Stimulated activated CD4-positive, alpha-beta T cell treated with anti-CD3 and anti-CD28 coated beads, Interleukin-2, amount 100 ng/mL, for 48 hours (primary cell): ENCODE data around the gene LEPR.

Source experiments
- DNase-seq, 2 donors: peaks; one replicate each; pipeline ENCODE4 v3.0.0-alpha.2; 2020

Gene LEPR

GRCh38 chr1:65409816-65410326 is 10.6 kb upstream of the LEPR start:
- DNase-seq = no peak

GRCh38 chr1:65412256-65412983 is 8.0 kb upstream of the LEPR start:
- DNase-seq = no peak

- DNase-seq = no peak
Observed at GRCh38 chr1:65412984-65413375, 7.5 kb upstream of the LEPR start.

GRCh38 chr1:65414538-65414937 is 5.9 kb upstream of the LEPR start:
- no peak for DNase-seq

- no peak for DNase-seq
Observed at GRCh38 chr1:65416767-65417166, 3.7 kb upstream of the LEPR start.

GRCh38 chr1:65417729-65418128 is 2.7 kb upstream of the LEPR start:
- no peak for DNase-seq

GRCh38 chr1:65418522-65419185 is 1.8 kb upstream of the LEPR start:
- no peak for DNase-seq

GRCh38 chr1:65419681-65420589 is 533 bp upstream of the LEPR start:
- DNase-seq = peak; percentile 95 to 98

- no peak for DNase-seq
Observed at GRCh38 chr1:65421351-65422025, 1.0 kb downstream of the LEPR start.

GRCh38 chr1:65422241-65423203 is 2.1 kb downstream of the LEPR start:
- peak in 1 of 2 donors; percentile 1 for DNase-seq

GRCh38 chr1:65423884-65424572 is 3.6 kb downstream of the LEPR start:
- DNase-seq = peak in 1 of 2 donors; percentile 19

GRCh38 chr1:65424573-65424889 is 4.1 kb downstream of the LEPR start:
- DNase-seq = no peak

GRCh38 chr1:65425006-65425405 is 4.5 kb downstream of the LEPR start:
- DNase-seq = no peak

GRCh38 chr1:65425697-65426096 is 5.2 kb downstream of the LEPR start:
- no peak for DNase-seq

GRCh38 chr1:65429078-65429477 is 8.6 kb downstream of the LEPR start:
- no peak for DNase-seq

GRCh38 chr1:65429806-65430205 is 9.3 kb downstream of the LEPR start:
- DNase-seq = no peak

GRCh38 chr1:65431111-65431705 is 10.7 kb downstream of the LEPR start:
- no peak for DNase-seq

GRCh38 chr1:65432918-65433317 is 12.4 kb downstream of the LEPR start:
- no peak for DNase-seq

GRCh38 chr1:65434255-65434654 is 13.8 kb downstream of the LEPR start:
- DNase-seq = no peak

GRCh38 chr1:65434760-65435159 is 14.3 kb downstream of the LEPR start:
- DNase-seq = no peak

GRCh38 chr1:65435987-65436386 is 15.5 kb downstream of the LEPR start:
- DNase-seq = no peak
